Astrocyte (in vitro differentiated cells and primary cell): ENCODE results near the gene CACNA1C. TPM values are rescaled to one million over a fixed set of nuclear protein-coding genes. Genes with fewer than 3 reads are reported as not detected.

Source experiments
- DNase-seq: peaks from one replicate; pipeline ENCODE4 v3.0.0-alpha.2; 2010; ENCODE audit warnings: low read depth
- FAIRE-seq: peaks from 2 replicates; lab custom pipeline; 2011; peaks lifted over from hg19 to GRCh38; lab: Jason Lieb, UNC
- H2AFZ ChIP-seq: 2 replicates; pipeline ENCODE4 v1.6.0; 2012; ENCODE audit warnings: low read depth, low read length, inconsistent platforms
- H3K27ac ChIP-seq: 2 replicates; pipeline ENCODE4 v1.5.1; 2011; ENCODE audit warnings: low read depth, low read length, inconsistent platforms
- H3K27me3 ChIP-seq: 2 replicates; pipeline ENCODE4 v1.6.0; 2011; ENCODE audit warnings: low read length, inconsistent platforms; ENCODE audit not compliant: insufficient read depth
- H3K36me3 ChIP-seq: 2 replicates; pipeline ENCODE4 v1.5.1; 2011; ENCODE audit warnings: low read length, inconsistent platforms; ENCODE audit not compliant: insufficient read depth
- H3K4me1 ChIP-seq: 2 replicates; pipeline ENCODE4 v1.5.1; 2011; ENCODE audit warnings: low read length, inconsistent platforms; ENCODE audit not compliant: insufficient read depth
- H3K4me2 ChIP-seq: 2 replicates; pipeline ENCODE4 v1.6.0; 2012; ENCODE audit warnings: low read length, inconsistent platforms
- H3K4me3 ChIP-seq: 2 replicates; pipeline ENCODE4 v1.5.1; 2011; ENCODE audit warnings: low read depth, mild to moderate bottlenecking, low read length, inconsistent platforms; ENCODE audit not compliant: insufficient read depth
- H3K79me2 ChIP-seq: 2 replicates; pipeline ENCODE4 v1.6.0; 2012; ENCODE audit warnings: mild to moderate bottlenecking, low read length, inconsistent platforms; ENCODE audit not compliant: insufficient read depth
- H3K9ac ChIP-seq: 2 replicates; pipeline ENCODE4 v1.6.0; 2012; ENCODE audit warnings: mild to moderate bottlenecking, low read length, inconsistent platforms
- H3K9me3 ChIP-seq: 2 replicates; pipeline ENCODE4 v1.5.1; 2012; ENCODE audit warnings: low read depth, mild to moderate bottlenecking, low read length, inconsistent platforms; ENCODE audit not compliant: insufficient read depth
- H4K20me1 ChIP-seq: 2 replicates; pipeline ENCODE4 v1.6.0; 2012; ENCODE audit warnings: low read length, inconsistent platforms; ENCODE audit not compliant: insufficient read depth
- H3K27ac Mint-ChIP-seq: one replicate; pipeline ENCODE4 v1.8.0; 2021; ENCODE audit warnings: mild to moderate bottlenecking, mixed read lengths; ENCODE audit not compliant: unreplicated experiment
- H3K27me3 Mint-ChIP-seq: one replicate; pipeline ENCODE4 v1.8.0; 2021; ENCODE audit warnings: low read depth, mixed read lengths; ENCODE audit not compliant: unreplicated experiment
- H3K36me3 Mint-ChIP-seq: one replicate; pipeline ENCODE4 v1.8.0; 2021; ENCODE audit warnings: low read depth, mixed read lengths; ENCODE audit not compliant: unreplicated experiment
- H3K4me1 Mint-ChIP-seq: one replicate; pipeline ENCODE4 v1.8.0; 2021; ENCODE audit warnings: low read depth, mixed read lengths; ENCODE audit not compliant: unreplicated experiment
- H3K4me3 Mint-ChIP-seq: one replicate; pipeline ENCODE4 v1.8.0; 2021; ENCODE audit warnings: mild to moderate bottlenecking, moderate library complexity, mixed read lengths; ENCODE audit not compliant: unreplicated experiment
- H3K9me3 Mint-ChIP-seq: one replicate; pipeline ENCODE4 v1.8.0; 2021; ENCODE audit warnings: mild to moderate bottlenecking, mixed read lengths; ENCODE audit not compliant: unreplicated experiment
- CTCF ChIP-seq: IDR thresholded peaks from 2 replicates; pipeline ENCODE4 v1.5.1; 2011; ENCODE audit warnings: low read depth, mild to moderate bottlenecking, inconsistent platforms, low read length, moderate library complexity; ENCODE audit not compliant: insufficient read depth
- EZH2 ChIP-seq: IDR thresholded peaks from 2 replicates; pipeline ENCODE4 v1.6.1; 2012; ENCODE audit warnings: mild to moderate bottlenecking, low read length, inconsistent platforms; ENCODE audit not compliant: insufficient read depth
- total RNA-seq: library from RNA; stranded (reverse); gene quantifications from 2 replicates; pipeline ENCODE4 v1.2.1, GENCODE V29; 2021

The CACNA1C gene
- total RNA-seq, 1 donor from 2014 or later, result 2.1 TPM

DNA sequence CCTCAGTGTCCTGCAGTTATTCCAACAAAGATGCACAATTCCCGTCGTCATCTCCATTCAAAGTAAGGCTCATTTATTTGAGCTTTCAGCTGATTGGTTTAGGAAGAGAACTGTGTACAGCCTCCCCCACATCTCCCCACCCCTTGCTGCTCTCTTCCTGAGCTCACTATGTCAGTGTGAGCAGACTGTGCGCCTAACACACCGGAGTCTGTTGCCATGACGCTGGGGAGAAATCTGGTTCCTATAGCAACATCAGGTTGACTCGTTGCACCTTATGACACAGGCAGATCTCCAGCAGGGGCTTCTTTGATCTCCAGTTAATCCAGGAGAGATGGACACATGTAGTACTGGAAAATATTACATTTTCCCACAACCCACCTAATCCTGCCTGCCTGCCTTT, 319.4 kb downstream of the CACNA1C start:
- FAIRE-seq, result no peak
- TF ChIP-seq EZH2, result no peak
- no peak for TF ChIP-seq CTCF
- H3K27ac ChIP-seq, result no peak overlapping the region
- Mint-ChIP-seq H3K9me3 (peaks cover 4% of the 10 kb centered on the region), H3K4me3 (no peak overlapping the region), H3K27me3 (peaks cover 24% of the 10 kb centered on the region), H3K27ac (no peak overlapping the region), H3K4me1 (peaks cover 9% of the 10 kb centered on the region), H3K36me3 (no peaks in the 10 kb centered on the region)
- H3K4me2 ChIP-seq, result no peak overlapping the region
- H3K4me3 ChIP-seq, result no peak overlapping the region
- H3K27me3 ChIP-seq, result no peaks in the 10 kb centered on the region
- no peaks in the 10 kb centered on the region for H3K79me2 ChIP-seq
- H3K36me3 ChIP-seq, result no peaks in the 10 kb centered on the region
- no peaks in the 10 kb centered on the region for H4K20me1 ChIP-seq
- H2AFZ ChIP-seq, result no peak overlapping the region
- H3K4me1 ChIP-seq, result peaks cover 4% of the 10 kb centered on the region
- no peak for DNase-seq
- H3K9ac ChIP-seq, result no peak overlapping the region
- H3K9me3 ChIP-seq, result no peaks in the 10 kb centered on the region

- H3K36me3 Mint-ChIP-seq, result no peaks in the 10 kb centered on the region
- no peak overlapping the region for H3K27ac Mint-ChIP-seq
- Histone ChIP-seq H3K27me3 (no peaks in the 10 kb centered on the region), H3K36me3 (no peaks in the 10 kb centered on the region), H3K79me2 (no peaks in the 10 kb centered on the region), H3K27ac (no peak overlapping the region), H3K9ac (no peak overlapping the region), H3K4me1 (peaks cover 4% of the 10 kb centered on the region), H3K4me3 (no peak overlapping the region), H4K20me1 (no peaks in the 10 kb centered on the region), H2AFZ (no peak overlapping the region), H3K4me2 (no peak overlapping the region), H3K9me3 (no peaks in the 10 kb centered on the region)
- no peak for TF ChIP-seq CTCF
- DNase-seq (no peak), FAIRE-seq (no peak)
- H3K27me3 Mint-ChIP-seq, result peaks cover 26% of the 10 kb centered on the region
- H3K4me3 Mint-ChIP-seq, result no peak overlapping the region
- peaks cover 9% of the 10 kb centered on the region for H3K4me1 Mint-ChIP-seq
- H3K9me3 Mint-ChIP-seq, result peaks cover 3% of the 10 kb centered on the region
Measured at GRCh38 chr12:2372735-2373134, 319.9 kb downstream of the CACNA1C start.

DNA sequence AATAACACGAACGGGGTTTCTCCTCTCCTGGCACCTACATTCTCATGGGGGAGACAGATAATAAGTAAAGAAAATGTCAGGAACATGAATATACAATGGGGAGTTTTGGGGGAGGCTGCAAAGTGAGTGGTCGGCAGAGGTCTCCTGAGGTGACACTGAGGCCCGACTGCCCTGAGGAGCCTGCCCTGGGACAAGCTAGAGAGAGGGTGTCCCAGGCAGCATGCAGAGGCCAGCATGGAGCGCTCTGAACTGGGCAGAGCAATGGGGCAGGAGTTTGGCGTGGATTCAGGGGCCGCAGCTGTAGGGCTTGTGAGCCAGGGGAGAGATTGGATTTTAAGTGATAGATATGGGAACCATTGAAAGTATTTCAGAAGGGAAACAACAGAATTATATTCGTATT, 320.5 kb downstream of the CACNA1C start:
- Histone ChIP-seq H3K9me3 (no peaks in the 10 kb centered on the region), H2AFZ (no peak overlapping the region)

More for the DNA sequence above, 320.5 kb downstream of the CACNA1C start:
- no peak overlapping the region for H3K9ac ChIP-seq
- no peaks in the 10 kb centered on the region for H3K27me3 ChIP-seq
- DNase-seq (no peak), FAIRE-seq (no peak)
- Mint-ChIP-seq H3K4me1 (peaks cover 9% of the 10 kb centered on the region), H3K36me3 (no peaks in the 10 kb centered on the region), H3K9me3 (peaks cover 3% of the 10 kb centered on the region), H3K4me3 (no peak overlapping the region), H3K27me3 (peaks cover 30% of the 10 kb centered on the region), H3K27ac (no peak overlapping the region)
- peaks cover 4% of the 10 kb centered on the region for H3K4me1 ChIP-seq
- no peak overlapping the region for H3K4me3 ChIP-seq
- H3K79me2 ChIP-seq, result no peaks in the 10 kb centered on the region
- no peak overlapping the region for H3K27ac ChIP-seq
- no peak for TF ChIP-seq CTCF
- no peaks in the 10 kb centered on the region for H4K20me1 ChIP-seq
- no peaks in the 10 kb centered on the region for H3K36me3 ChIP-seq
- H3K4me2 ChIP-seq, result no peak overlapping the region
